Endothelial cell of umbilical vein (primary cell): Measurements from ENCODE around the gene OSER1. TPM values are rescaled to one million over a fixed set of nuclear protein-coding genes. Genes with fewer than 3 reads are reported as not detected.

Source experiments
- BruUV-seq: library from RNA; stranded (reverse); fragments of 400-500 nt; replicated peaks from 2 replicates; lab custom pipeline; 2021; lab: Mats Ljungman, UMichigan
- CTCF ChIA-PET: fragments of 300-600, 350-600 bp; sonication (Branson Sonifier 250); formaldehyde crosslinking; loops from one replicate; lab custom pipeline; 2021; ENCODE audit warnings: antibody characterized with exemption, inconsistent platforms; lab: Charles Lee
- POLR2A ChIA-PET: fragments of 300-600, 350-600 bp; sonication (Branson Sonifier 250); formaldehyde crosslinking; loops from one replicate; lab custom pipeline; 2021; ENCODE audit warnings: antibody characterized with exemption, inconsistent platforms; lab: Charles Lee
- DNase-seq: peaks from one replicate; pipeline ENCODE4 v3.0.0-alpha.2; 2011; ENCODE audit warnings: low read depth, low spot score
- FAIRE-seq: peaks from 2 replicates; lab custom pipeline; 2011; peaks lifted over from hg19 to GRCh38; lab: Jason Lieb, UNC
- H2AFZ ChIP-seq: 2 replicates; pipeline ENCODE4 v1.6.0; 2012; ENCODE audit warnings: low read depth, low read length, control low read depth, inconsistent platforms
- H3K27ac ChIP-seq: 2 replicates; pipeline ENCODE4 v1.5.1; 2011; ENCODE audit warnings: low read depth, mild to moderate bottlenecking, control low read depth, low read length, moderate library complexity; ENCODE audit not compliant: insufficient read depth
- H3K27me3 ChIP-seq, 2 experiments: 2 replicates each; pipeline versions ENCODE4 v1.6.0 to v1.6.1; 2011; ENCODE audit warnings: low read length in 2 of 2, mixed read lengths in 1 of 2; ENCODE audit not compliant: control insufficient read depth in 2 of 2, insufficient read depth in 2 of 2
- H3K36me3 ChIP-seq, 2 experiments: 2 replicates in 1 of 2; 3 replicates in 1 of 2; pipeline ENCODE4 v1.5.1; 2011; ENCODE audit warnings: low read length in 2 of 2, mild to moderate bottlenecking in 1 of 2, moderate library complexity in 1 of 2; ENCODE audit not compliant: control insufficient read depth in 2 of 2, insufficient read depth in 2 of 2; ENCODE audit errors: extremely low read depth in 1 of 2
- H3K4me1 ChIP-seq: 3 replicates; pipeline ENCODE4 v1.5.1; 2011; ENCODE audit warnings: mild to moderate bottlenecking, low read length; ENCODE audit not compliant: control insufficient read depth, insufficient read depth; ENCODE audit errors: extremely low read depth
- H3K4me2 ChIP-seq: 2 replicates; pipeline ENCODE4 v1.6.1; 2011; ENCODE audit warnings: low read length, control low read depth, mixed read lengths; ENCODE audit not compliant: insufficient read depth
- H3K4me3 ChIP-seq, 3 experiments: fragments of 200-600 bp in 1 of 3; sonication (generic), shearing (Covaris generic) in 1 of 3; replicated peaks in 1 of 3; 2 replicates each; pipeline ENCODE4 v1.5.1; 2011 to 2016; ENCODE audit warnings: control low read depth in 3 of 3, low read length in 3 of 3, mild to moderate bottlenecking in 2 of 3, inconsistent platforms in 1 of 3, low read depth in 1 of 3, moderate library complexity in 1 of 3; ENCODE audit not compliant: insufficient read depth in 1 of 3
- H3K79me2 ChIP-seq: 2 replicates; pipeline ENCODE4 v1.6.0; 2012; ENCODE audit warnings: low read length, inconsistent platforms; ENCODE audit not compliant: control insufficient read depth, insufficient read depth
- H3K9ac ChIP-seq: replicated peaks from 2 replicates; pipeline ENCODE3; 2011; ENCODE audit warnings: low read length, control low read depth; ENCODE audit not compliant: insufficient read depth; ENCODE audit errors: extremely low read depth
- H3K9me1 ChIP-seq: replicated peaks from 3 replicates; pipeline ENCODE4 v1.6.0; 2011; ENCODE audit warnings: mild to moderate bottlenecking, low read length; ENCODE audit not compliant: control insufficient read depth, insufficient read depth; ENCODE audit errors: extremely low read depth
- H3K9me3 ChIP-seq: replicated peaks from 2 replicates; pipeline ENCODE4 v1.5.1; 2012; ENCODE audit warnings: low read length, inconsistent platforms; ENCODE audit not compliant: control insufficient read depth, insufficient read depth
- H4K20me1 ChIP-seq: replicated peaks from 2 replicates; pipeline ENCODE3; 2011; ENCODE audit warnings: mild to moderate bottlenecking, low read length; ENCODE audit not compliant: control insufficient read depth, insufficient read depth; ENCODE audit errors: extremely low read depth
- CTCF ChIP-seq, 2 donors: IDR thresholded peaks; 1 replicate in 1 of 2; 2 replicates in 1 of 2; pipeline ENCODE4 v1.5.1; 2011; ENCODE audit warnings: low read length in 2 of 2, mild to moderate bottlenecking in 2 of 2, moderate library complexity in 2 of 2, control low read depth in 1 of 2, inconsistent platforms in 1 of 2, low read depth in 1 of 2; ENCODE audit not compliant: insufficient read depth in 1 of 2; ENCODE audit errors: extremely low read depth in 1 of 2
- EZH2 ChIP-seq: IDR thresholded peaks from 2 replicates; pipeline ENCODE4 v1.6.1; 2012; ENCODE audit warnings: borderline replicate concordance, low read depth, mild to moderate bottlenecking, moderate library complexity, low read length, inconsistent platforms; ENCODE audit not compliant: severe bottlenecking
- FOS ChIP-seq: IDR thresholded peaks from 2 replicates; pipeline ENCODE4 v1.6.1; 2011; ENCODE audit warnings: mild to moderate bottlenecking, low read length, moderate library complexity, borderline replicate concordance; ENCODE audit not compliant: insufficient read depth
- GATA2 ChIP-seq: IDR thresholded peaks from 2 replicates; pipeline ENCODE4 v1.7.0; 2011; ENCODE audit warnings: low read depth, mild to moderate bottlenecking, moderate library complexity, mixed read lengths, low read length; ENCODE audit not compliant: insufficient read length, insufficient read depth
- JUN ChIP-seq: IDR thresholded peaks from 2 replicates; pipeline ENCODE4 v1.6.1; 2011; ENCODE audit warnings: borderline replicate concordance, low read depth; ENCODE audit not compliant: insufficient read length, insufficient read depth
- MYC ChIP-seq: IDR thresholded peaks from one replicate; pipeline ENCODE4 v1.6.1; 2011; ENCODE audit warnings: mild to moderate bottlenecking, low read depth, low read length
- POLR2A ChIP-seq: IDR thresholded peaks from 2 replicates; pipeline ENCODE4 v1.6.1; 2012; ENCODE audit warnings: low read depth, mild to moderate bottlenecking, control low read depth, low read length
- POLR2AphosphoS5 ChIP-seq: IDR thresholded peaks from 2 replicates; pipeline ENCODE4 v1.6.1; 2012; ENCODE audit warnings: low read depth, mild to moderate bottlenecking, control low read depth, low read length, moderate library complexity; ENCODE audit not compliant: insufficient read depth
- dilution Hi-C: fragments of 300-500 bp; cut with MboI; formaldehyde crosslinking; loops from one replicate; pipeline ENCODE4 v1.15.0; 2019; ENCODE audit warnings: low sequenced_read_pairs; ENCODE audit not compliant: extremely low pct_ligation_motif_present
- intact Hi-C: fragments of 100-400 bp; cut with micrococcal nuclease; formaldehyde crosslinking; loops from one replicate; pipeline ENCODE4 v1.10.0; 2022
- polyA plus RNA-seq, 4 experiments: library from polyadenylated mRNA; depleted of rRNA in 3 of 4; stranded (reverse) in 3 of 4; unstranded in 1 of 4; fragments of >200 nt; gene quantifications; 2 replicates each; pipeline versions ENCODE4 v1.2.1 to v1.2.3, GENCODE V29; 2011 to 2012; ENCODE audit warnings: missing spikeins in 1 of 4
- total RNA-seq: library from RNA; stranded (reverse); gene quantifications from 2 replicates; pipeline ENCODE4 v1.2.3, GENCODE V29; 2021
- TF ChIP-seq, protein P1 (sequence below): IDR thresholded peaks from 2 replicates; pipeline ENCODE4 v1.6.1; 2011; ENCODE audit not compliant: insufficient read depth, insufficient read length

OSER1 gene
- total and polyA plus RNA-seq, 2 donors (not counting 3 experiments of a cell fraction or from before 2014, with no cell fraction given), result 30.8 to 36.0 TPM

DNA sequence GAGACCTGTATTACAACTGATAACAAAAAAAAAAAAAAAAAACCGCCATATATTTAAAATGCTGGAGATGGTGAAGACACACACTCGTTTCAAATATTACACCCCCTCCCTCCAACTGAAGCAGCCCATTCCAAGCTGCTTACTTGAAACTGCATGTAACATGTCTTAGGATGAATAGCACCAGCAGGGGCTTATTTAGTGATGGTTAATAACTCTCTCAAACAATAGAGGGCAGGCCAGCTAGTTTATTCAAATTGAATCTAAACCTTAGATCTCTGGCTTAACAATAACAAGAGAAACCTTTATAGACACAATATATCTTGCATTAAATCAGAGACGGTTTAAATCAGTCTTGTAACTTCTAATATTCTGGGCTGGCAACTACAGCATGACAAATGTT is 14.3 kb downstream of the OSER1 start:
- no peak overlapping the region for H3K4me2 ChIP-seq
- H3K9ac ChIP-seq, result no peak overlapping the region
- ChIA-PET POLR2A (no interaction called here), CTCF (interaction anchor here (0.7 to 3.0 kb wide), 7 partner anchors 17 to 1163 kb away, joined by 3 to 24 read pairs (median 3); partner anchors contain the start of gene FITM2)
- DNase-seq (no peak), FAIRE-seq (no peak)
- intact Hi-C loops (no loop called here), dilution Hi-C loops (no loop called here)
- H3K4me1 ChIP-seq, result no peaks in the 10 kb centered on the region
- peaks cover 10% of the 10 kb centered on the region for H3K79me2 ChIP-seq
- H3K4me3 ChIP-seq, result no peak overlapping the region
- no peaks in the 10 kb centered on the region for H4K20me1 ChIP-seq
- no TSS peak for BruUV-seq
- no peak overlapping the region for H2AFZ ChIP-seq
- no peak overlapping the region for H3K27ac ChIP-seq
- H3K9me3 ChIP-seq, result no peaks in the 10 kb centered on the region
- peaks cover 14 to 20% of the 10 kb centered on the region in 2 experiments for H3K36me3 ChIP-seq
- no peaks in the 10 kb centered on the region for H3K9me1 ChIP-seq
- TF ChIP-seq MYC, result no peak
- TF ChIP-seq FOS, result no peak
- TF ChIP-seq, protein P1, sequence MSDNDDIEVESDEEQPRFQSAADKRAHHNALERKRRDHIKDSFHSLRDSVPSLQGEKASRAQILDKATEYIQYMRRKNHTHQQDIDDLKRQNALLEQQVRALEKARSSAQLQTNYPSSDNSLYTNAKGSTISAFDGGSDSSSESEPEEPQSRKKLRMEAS, result no peak
- TF ChIP-seq POLR2A, result no peak
- no peak for TF ChIP-seq JUN
- TF ChIP-seq CTCF (IDR thresholded peaks at IDR 0.05; ENCODE audit: extremely low read depth in 1 of 2, insufficient read depth in 1 of 2, low read depth in 1 of 2, low read length in 2 of 2), result no peak
- no peak for TF ChIP-seq POLR2AphosphoS5
- TF ChIP-seq GATA2, result no peak
- TF ChIP-seq EZH2, result no peak
- peaks cover 0 to 2% of the 10 kb centered on the region in 2 experiments for H3K27me3 ChIP-seq
